Measurements from ENCODE around the gene DSN1.

Gene DSN1

GRCh38 chr20:36794116-36794474 is 20.5 kb upstream of the DSN1 start:
- no peak for DNase-seq

GRCh38 chr20:36793294-36794115 is 19.9 kb upstream of the DSN1 start:
- DNase-seq = no peak

GRCh38 chr20:36792422-36792821 is 18.9 kb upstream of the DSN1 start:
- no peak for DNase-seq

DNA sequence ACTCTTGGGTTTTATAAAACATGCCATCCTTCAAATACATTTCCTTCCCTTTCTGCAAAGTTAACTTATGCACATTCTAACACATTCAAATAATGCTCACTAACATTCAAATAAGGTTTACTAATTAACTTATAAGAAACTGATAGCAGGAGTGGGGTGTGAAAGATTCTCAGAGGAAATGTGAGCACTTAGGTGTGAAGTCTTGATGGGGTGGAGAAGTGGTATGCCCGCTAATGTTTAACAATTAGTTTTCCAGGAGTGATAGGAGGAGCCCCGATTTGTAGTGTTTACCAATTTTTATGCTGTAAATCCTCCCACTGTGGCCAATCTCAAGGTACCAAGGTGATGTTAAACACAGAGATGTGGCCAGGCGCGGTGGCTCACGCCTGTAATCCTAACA is 18.3 kb upstream of the DSN1 start:
- DNase-seq = no peak

DNA sequence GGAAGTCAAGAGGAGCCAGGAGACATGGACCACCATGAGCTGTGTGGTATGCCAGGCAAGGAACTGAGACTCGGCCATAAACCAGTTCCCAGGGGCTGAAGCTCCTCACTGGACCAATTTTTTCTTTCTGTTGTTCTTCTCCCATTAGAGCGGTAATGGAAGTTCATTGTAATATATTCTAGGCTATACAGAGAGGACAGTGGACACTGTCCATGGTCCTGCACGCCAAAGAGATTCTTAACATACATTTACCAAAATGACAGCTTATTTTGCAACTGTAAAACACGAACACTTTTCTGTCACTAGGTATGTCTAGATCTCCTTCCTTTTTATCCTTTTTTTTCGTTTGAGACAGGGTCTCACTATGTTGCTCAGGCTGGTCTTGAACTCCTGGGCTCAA is 13.1 kb upstream of the DSN1 start:
- DNase-seq = no peak

- no peak for DNase-seq
Observed at GRCh38 chr20:36786246-36786645, 12.7 kb upstream of the DSN1 start.

GRCh38 chr20:36785308-36785707 is 11.7 kb upstream of the DSN1 start:
- no peak for DNase-seq

DNA sequence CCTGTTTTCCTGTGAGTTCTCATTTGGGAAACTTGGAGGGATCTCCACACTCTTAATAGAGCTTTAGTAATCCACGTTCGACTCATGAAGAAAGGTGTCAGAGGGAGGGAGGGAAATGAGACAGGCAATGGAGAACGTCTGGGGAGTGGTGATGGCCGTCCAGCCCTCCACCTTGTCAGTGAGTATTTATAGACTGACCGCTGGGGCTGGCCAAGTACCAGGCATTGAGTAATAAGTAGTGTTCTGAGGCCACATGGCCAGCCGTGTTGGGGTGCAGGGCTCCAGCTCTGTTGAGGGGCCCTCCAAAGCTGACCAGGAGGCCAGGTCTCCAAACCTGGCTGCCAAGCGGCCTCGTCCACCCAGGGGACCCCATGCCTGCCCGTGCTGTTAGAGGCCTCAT is 11.3 kb upstream of the DSN1 start:
- DNase-seq = no peak

DNA sequence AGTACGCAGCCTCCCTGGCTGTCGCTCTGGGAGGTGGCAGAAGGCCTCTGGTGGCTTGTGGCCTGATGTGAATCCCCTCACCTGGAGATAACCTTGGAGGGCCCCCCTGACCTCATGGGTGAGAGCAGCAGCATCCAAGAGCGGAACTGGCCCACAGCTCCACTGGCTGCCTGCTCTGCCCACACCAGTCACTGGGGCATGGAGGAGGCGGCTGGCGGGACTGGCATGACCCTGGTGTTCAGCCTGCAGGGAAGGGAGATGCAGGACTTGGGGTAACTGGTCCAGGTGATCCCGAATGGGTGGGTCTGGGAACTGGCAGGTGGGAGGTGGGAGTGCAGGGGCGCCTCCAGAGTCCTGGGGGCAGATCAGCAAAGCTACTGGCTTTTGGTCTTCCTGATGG is 10.6 kb upstream of the DSN1 start:
- no peak for DNase-seq

- DNase-seq = no peak
Observed at GRCh38 chr20:36779656-36780025, 6.1 kb upstream of the DSN1 start.

DNA sequence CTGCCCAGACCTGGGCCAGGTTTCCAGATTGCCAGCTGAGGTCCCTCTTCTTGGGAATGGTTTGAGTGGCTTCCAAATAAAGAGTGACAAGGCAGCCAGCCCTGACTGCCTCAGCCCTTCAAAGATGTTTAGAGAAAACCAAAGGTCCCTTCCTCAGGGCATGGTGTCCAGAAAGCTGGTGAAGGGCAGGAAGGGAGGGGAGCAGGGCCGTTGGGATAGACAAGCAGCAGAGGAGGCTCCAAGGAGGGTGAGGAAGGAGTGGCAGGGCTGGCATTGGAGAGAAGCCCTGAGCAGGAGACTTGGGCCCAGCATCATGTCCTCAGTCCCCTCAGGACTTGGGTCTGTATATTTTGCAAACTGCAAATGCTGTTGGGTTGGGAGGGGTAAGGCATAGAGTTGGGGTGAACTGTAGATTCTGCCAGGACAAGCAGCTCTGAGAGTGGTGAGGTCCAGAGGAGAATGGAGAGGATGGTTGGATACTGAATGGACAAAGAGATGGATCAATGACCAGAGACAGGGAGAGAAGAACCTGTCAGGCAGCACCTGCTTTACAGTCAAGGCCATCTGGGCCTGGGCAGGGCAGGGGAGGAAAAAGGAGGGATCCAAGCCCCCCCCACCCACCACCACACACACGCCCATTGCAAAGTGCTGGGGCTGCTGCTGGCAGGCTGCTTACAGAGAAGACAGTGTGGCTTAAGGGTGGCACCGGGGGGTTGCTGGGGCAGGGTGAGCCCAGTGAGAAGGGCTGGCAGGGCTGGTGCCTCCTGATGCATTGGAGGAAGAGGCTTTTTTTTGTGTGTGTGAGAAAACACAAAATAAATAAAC is 5.5 kb upstream of the DSN1 start:
- no peak for DNase-seq

DNA sequence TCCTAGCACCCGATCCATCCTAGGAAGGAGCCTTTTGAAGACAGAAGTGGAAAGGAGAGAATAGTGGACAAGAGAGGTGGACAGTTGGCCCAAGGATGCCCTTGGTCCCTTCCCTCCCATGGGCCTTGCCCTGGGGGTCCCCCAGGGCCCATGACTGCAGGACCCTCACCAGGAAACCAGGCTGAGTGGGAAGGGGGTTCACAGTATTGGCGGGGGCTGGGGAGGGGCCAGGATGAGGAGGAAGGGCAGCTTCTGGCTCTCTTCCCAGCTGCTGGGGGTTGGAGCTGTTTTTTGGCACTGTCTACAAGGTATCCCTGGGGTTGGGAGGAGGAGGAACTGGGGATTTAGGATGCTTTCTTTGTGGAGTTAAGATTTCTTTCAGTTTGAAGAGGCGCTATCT is 4.0 kb upstream of the DSN1 start:
- DNase-seq = no peak

- no peak for DNase-seq
Observed at GRCh38 chr20:36777167-36777566, 3.6 kb upstream of the DSN1 start.

DNA sequence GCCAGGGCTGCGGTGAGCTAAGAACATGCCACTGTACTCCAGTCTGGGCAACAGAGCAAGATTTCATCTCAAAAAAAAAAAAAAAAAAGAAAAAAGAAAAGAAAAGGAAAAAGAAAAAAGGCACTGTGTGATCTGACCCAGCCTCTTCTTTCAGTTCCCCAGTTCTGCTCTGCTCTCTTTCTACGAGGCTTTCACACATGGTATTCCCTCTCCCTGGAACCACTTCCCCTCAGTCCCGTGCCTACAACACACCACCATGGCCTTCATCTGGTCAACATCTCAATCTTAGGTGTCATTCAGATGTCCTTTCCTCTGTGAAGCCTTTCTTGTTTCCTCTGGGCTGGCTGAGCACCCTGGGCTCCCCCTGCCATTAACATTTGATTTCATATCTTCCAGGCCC is 2.3 kb upstream of the DSN1 start:
- no peak for DNase-seq

- no peak for DNase-seq
Observed at GRCh38 chr20:36775196-36775595, 1.6 kb upstream of the DSN1 start.

GRCh38 chr20:36773107-36773596 is 411 bp downstream of the DSN1 start:
- no peak for DNase-seq

GRCh38 chr20:36770680-36771079 is 2.9 kb downstream of the DSN1 start:
- no peak for DNase-seq

DNA sequence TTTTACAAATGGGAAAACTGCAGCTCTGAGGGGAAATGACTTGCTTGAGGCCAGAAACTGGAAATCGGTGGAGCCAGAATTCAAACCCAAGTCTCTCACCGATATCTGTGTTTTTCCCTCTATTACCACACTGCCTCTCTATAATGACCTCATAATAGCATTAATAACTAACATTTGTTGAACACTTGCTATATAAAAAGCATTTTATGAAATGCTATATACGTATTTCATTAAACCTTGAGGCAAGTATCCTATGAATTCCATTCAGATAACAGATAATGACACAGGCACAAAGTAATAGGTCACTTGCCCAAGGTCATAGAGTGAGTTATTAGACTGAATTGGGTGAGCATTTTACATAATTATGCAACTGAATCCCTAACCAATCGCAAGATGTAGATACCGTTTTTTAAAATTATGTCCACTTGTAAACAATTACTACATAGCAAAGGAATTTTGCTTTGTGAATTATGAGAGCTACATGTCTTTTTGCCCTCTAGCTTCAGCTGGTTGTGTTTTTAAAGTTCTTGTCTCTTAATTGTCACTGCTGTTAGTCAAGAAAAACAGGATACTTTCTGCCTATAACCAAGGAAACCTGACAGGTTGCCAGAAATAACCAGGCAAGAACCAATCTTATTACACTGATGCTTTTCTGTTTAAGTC is 4.7 kb downstream of the DSN1 start:
- no peak for DNase-seq

DNA sequence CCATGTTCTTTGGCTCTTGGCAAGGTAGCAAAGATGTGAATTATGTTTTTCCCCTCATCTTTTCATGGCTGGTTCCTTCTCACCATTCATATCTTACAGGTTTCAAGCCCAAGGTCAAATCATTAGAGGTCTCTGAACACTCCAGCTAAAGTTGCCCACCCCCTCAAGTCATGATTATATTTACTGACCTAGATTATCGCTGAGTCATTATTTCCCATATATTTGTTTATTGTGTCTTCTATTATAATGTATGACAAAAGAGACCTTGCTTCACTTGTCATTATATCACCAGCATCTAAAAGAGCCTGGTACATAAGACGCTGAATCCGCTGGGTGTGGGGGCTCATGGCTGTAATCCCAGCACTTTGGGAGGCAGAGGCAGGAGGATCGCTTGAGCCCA is 12.4 kb downstream of the DSN1 start:
- no peak for DNase-seq

DNA sequence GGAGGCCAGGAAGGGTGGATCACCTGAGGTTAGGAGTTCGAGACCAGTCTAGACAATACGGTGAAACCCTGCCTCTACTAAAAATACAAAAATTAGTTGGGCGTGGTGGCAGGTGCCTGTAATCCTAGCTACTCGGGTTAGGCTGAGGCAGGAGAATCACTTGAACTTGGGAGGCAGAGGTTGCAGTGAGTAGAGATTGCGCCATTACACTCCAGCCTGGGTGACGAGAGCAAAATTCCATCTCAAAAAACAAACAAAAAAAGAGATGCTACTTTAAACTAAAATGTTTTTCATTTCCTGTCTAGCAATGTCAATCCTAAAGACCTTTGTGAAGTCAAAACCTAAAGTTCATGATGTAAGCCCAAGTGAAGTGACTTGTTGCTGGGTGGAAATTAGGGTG is 12.9 kb downstream of the DSN1 start:
- no peak for DNase-seq

DNA sequence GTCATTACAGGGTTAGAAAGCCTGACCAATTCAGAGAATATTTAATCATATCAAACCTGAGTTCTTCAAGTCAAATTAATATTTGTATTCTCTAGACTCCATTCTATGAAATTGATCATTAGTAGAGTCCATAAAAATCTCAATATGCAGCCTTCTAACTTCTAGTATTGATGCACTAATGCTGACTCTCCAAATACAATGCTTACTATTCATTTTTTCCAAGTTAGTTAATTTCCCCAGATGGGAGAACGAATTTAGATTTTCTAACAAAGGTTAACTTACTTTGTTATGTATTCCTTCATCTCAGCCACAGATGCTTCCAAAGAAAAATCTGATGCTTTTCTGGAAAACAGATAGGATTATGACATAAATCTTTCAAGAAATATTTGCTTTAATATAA is 15.3 kb downstream of the DSN1 start:
- DNase-seq = no peak

DNA sequence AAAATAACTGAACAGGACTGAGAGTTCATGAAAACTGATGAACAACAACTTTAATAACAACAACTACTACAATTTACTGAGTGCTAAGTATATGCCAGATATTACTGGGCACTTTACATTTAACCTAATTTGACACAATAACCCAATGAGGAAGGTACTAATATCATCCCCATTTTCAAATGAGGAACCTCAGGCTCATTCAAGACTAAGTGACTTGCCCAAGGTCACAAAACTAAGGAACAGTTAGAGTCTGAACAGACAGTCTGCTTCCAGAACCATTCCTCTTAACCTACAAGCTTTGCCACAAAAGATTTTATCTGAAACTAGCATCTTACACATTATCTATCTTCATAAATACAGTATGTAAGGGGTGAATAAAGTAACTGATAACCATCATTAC is 17.1 kb downstream of the DSN1 start:
- DNase-seq = no peak

GRCh38 chr20:36754656-36755222 is 18.8 kb downstream of the DSN1 start:
- DNase-seq = peak; percentile 10

GRCh38 chr20:36752582-36752981 is 21.0 kb downstream of the DSN1 start:
- DNase-seq = no peak
